Hippocampal formation (tissue), 2 donors: ENCODE results near the gene VPS37B.

Experiments used
- DNase-seq, 2 donors: peaks; one replicate each; lab custom pipeline; 2025; lab: John Stamatoyannopoulos, UW

VPS37B gene

GRCh38 chr12:122852336-122853275 lies 43.3 kb downstream of the VPS37B start:
- peak; percentile 80 to 82 for DNase-seq

GRCh38 chr12:122851820-122852219 lies 44.1 kb downstream of the VPS37B start:
- DNase-seq: no peak

- no peak for DNase-seq
These were observed 45.1 kb downstream of the VPS37B start for GRCh38 chr12:122850695-122851350.

GRCh38 chr12:122850048-122850445 lies 45.9 kb downstream of the VPS37B start:
- DNase-seq: no peak

- DNase-seq: peak; percentile 47 to 61
These were observed 46.4 kb downstream of the VPS37B start for GRCh38 chr12:122849352-122850047.

- no peak for DNase-seq
These were observed 47.2 kb downstream of the VPS37B start for GRCh38 chr12:122848471-122849351.

- DNase-seq: peak; percentile 35 to 51
These were observed 48.0 kb downstream of the VPS37B start for GRCh38 chr12:122847921-122848421.

- no peak for DNase-seq
These were observed 48.4 kb downstream of the VPS37B start for GRCh38 chr12:122847516-122847836.

GRCh38 chr12:122846622-122847515 lies 49.1 kb downstream of the VPS37B start:
- no peak for DNase-seq

- no peak for DNase-seq
These were observed 49.9 kb downstream of the VPS37B start for GRCh38 chr12:122845865-122846621.

GRCh38 chr12:122845041-122845864 lies 50.7 kb downstream of the VPS37B start:
- DNase-seq: peak; percentile 95 to 96

- peak in 1 of 2 donors; percentile 70 for DNase-seq
These were observed 51.5 kb downstream of the VPS37B start for GRCh38 chr12:122844366-122844971.

GRCh38 chr12:122843455-122843854 lies 52.5 kb downstream of the VPS37B start:
- no peak for DNase-seq

- DNase-seq: no peak
These were observed 53.2 kb downstream of the VPS37B start for GRCh38 chr12:122842505-122843405.

GRCh38 chr12:122841544-122842321 lies 54.2 kb downstream of the VPS37B start:
- peak; percentile 46 to 81 for DNase-seq
